Left renal cortex interstitium (tissue), 4 donors: Measurements from ENCODE around the gene KIF6. TPM values are rescaled to one million over a fixed set of nuclear protein-coding genes. Genes with fewer than 3 reads are reported as not detected.

Source experiments
- DNase-seq, 4 donors: peaks; one replicate each; pipeline ENCODE4 v3.0.0-alpha.2; 2013; ENCODE audit warnings: low read depth in 4 of 4, low spot score in 2 of 4, missing footprints in 1 of 4
- polyA plus RNA-seq, 4 donors: library from polyadenylated mRNA; unstranded; fragments of 120-200 nt; gene quantifications; one replicate each; pipeline ENCODE4 v1.2.1, GENCODE V29; 2013; ENCODE audit not compliant: insufficient read length in 4 of 4

KIF6 gene
- polyA plus RNA-seq, 4 donors = 2.9 to 4.7 (median 4.0) TPM

- DNase-seq = no peak
Observed at GRCh38 chr6:39335780-39336545, 389.2 kb downstream of the KIF6 start.

GRCh38 chr6:39333644-39334438 is 391.4 kb downstream of the KIF6 start:
- no peak for DNase-seq

- no peak for DNase-seq
Observed at GRCh38 chr6:39330476-39330875, 394.7 kb downstream of the KIF6 start.

GRCh38 chr6:39330057-39330456 is 395.2 kb downstream of the KIF6 start:
- DNase-seq = no peak

- DNase-seq = no peak
Observed at GRCh38 chr6:39328066-39328465, 397.1 kb downstream of the KIF6 start.

- DNase-seq = no peak
Observed at GRCh38 chr6:39327507-39327906, 397.7 kb downstream of the KIF6 start.

GRCh38 chr6:39322306-39322850 is 402.8 kb downstream of the KIF6 start, which contains the start of gene KCNK16:
Gene KCNK16 (minus strand): TSS chr6:39322702. CDS start chr6:39322540, 162 bp downstream.
- DNase-seq = no peak

GRCh38 chr6:39321761-39322160 is 403.4 kb downstream of the KIF6 start:
- no peak for DNase-seq

- DNase-seq = no peak
Observed at GRCh38 chr6:39320363-39320984, 404.7 kb downstream of the KIF6 start.

- no peak for DNase-seq
Observed at GRCh38 chr6:39319621-39320362, 405.4 kb downstream of the KIF6 start.

GRCh38 chr6:39317256-39317655 is 408.0 kb downstream of the KIF6 start:
- DNase-seq = no peak

GRCh38 chr6:39314273-39314795 is 410.9 kb downstream of the KIF6 start, which contains the start of gene KCNK17:
Gene KCNK17 (minus strand): TSS chr6:39314419. CDS start chr6:39314320, 99 bp downstream.
- DNase-seq = no peak

- DNase-seq = no peak
Observed at GRCh38 chr6:39313526-39314272, 411.5 kb downstream of the KIF6 start.

GRCh38 chr6:39312912-39313525 is 412.2 kb downstream of the KIF6 start:
- no peak for DNase-seq

GRCh38 chr6:39310542-39310941 is 414.7 kb downstream of the KIF6 start:
- DNase-seq = no peak

GRCh38 chr6:39309942-39310531 is 415.2 kb downstream of the KIF6 start:
- DNase-seq = peak in 2 of 4 donors; percentile 34 to 57

GRCh38 chr6:39307462-39307861 is 417.7 kb downstream of the KIF6 start:
- no peak for DNase-seq

- DNase-seq = no peak
Observed at GRCh38 chr6:39304951-39305350, 420.3 kb downstream of the KIF6 start.
